NCI-H345 (cell line): ENCODE measurements around the gene RHNO1.
"Not testable (repeated sequence)": the region's sequence is repeated elsewhere in the genome, so short reads cannot be mapped to it uniquely, and the experiment has no call there.

ENCODE experiments used
- DNase-seq: peaks from one replicate; lab custom pipeline; 2025; lab: John Stamatoyannopoulos, UW

RHNO1 gene

GRCh38 chr12:2858944-2859421 lies 18.0 kb upstream of the RHNO1 start:
- no peak for DNase-seq

GRCh38 chr12:2860170-2860569 lies 16.9 kb upstream of the RHNO1 start:
- DNase-seq, result no peak

GRCh38 chr12:2862876-2863275 lies 14.1 kb upstream of the RHNO1 start:
- no peak for DNase-seq

- not testable (repeated sequence) for DNase-seq
These were observed 13.6 kb upstream of the RHNO1 start for GRCh38 chr12:2863402-2863801.

GRCh38 chr12:2864198-2864597 lies 12.8 kb upstream of the RHNO1 start:
- DNase-seq, result no peak

- DNase-seq, result not testable (repeated sequence)
These were observed 7.9 kb upstream of the RHNO1 start for GRCh38 chr12:2868986-2869632.

- DNase-seq, result no peak
These were observed 484 bp upstream of the RHNO1 start for GRCh38 chr12:2876431-2877046.

- peak; percentile 54 for DNase-seq
These were observed 1.1 kb downstream of the RHNO1 start for GRCh38 chr12:2877953-2878732.

- no peak for DNase-seq
These were observed 2.8 kb downstream of the RHNO1 start for GRCh38 chr12:2879853-2880252.

GRCh38 chr12:2884810-2885209 lies 7.8 kb downstream of the RHNO1 start:
- no peak for DNase-seq

GRCh38 chr12:2886768-2887450 lies 9.9 kb downstream of the RHNO1 start:
- no peak for DNase-seq

- DNase-seq, result no peak
These were observed 13.0 kb downstream of the RHNO1 start for GRCh38 chr12:2890001-2890387.

- DNase-seq, result peak; percentile 98
These were observed 13.6 kb downstream of the RHNO1 start, which contains the start of gene TULP3 for GRCh38 chr12:2890388-2891239. Gene TULP3, plus strand, starts transcription at chr12:2890891. Its CDS starts 57 bp downstream, at chr12:2890948.

- DNase-seq, result peak; percentile 59
These were observed 14.4 kb downstream of the RHNO1 start for GRCh38 chr12:2891240-2892053.

- DNase-seq, result no peak
These were observed 15.2 kb downstream of the RHNO1 start for GRCh38 chr12:2892246-2892645.

- no peak for DNase-seq
These were observed 16.0 kb downstream of the RHNO1 start for GRCh38 chr12:2893007-2893406.

- no peak for DNase-seq
These were observed 18.0 kb downstream of the RHNO1 start for GRCh38 chr12:2895051-2895451.

GRCh38 chr12:2895511-2895910 lies 18.5 kb downstream of the RHNO1 start:
- DNase-seq, result no peak

- DNase-seq, result no peak
These were observed 20.4 kb downstream of the RHNO1 start for GRCh38 chr12:2897418-2897817.

- DNase-seq, result no peak
These were observed 23.6 kb downstream of the RHNO1 start for GRCh38 chr12:2900642-2901041.
